Measurements from ENCODE around the gene MPHOSPH10.

DNA sequence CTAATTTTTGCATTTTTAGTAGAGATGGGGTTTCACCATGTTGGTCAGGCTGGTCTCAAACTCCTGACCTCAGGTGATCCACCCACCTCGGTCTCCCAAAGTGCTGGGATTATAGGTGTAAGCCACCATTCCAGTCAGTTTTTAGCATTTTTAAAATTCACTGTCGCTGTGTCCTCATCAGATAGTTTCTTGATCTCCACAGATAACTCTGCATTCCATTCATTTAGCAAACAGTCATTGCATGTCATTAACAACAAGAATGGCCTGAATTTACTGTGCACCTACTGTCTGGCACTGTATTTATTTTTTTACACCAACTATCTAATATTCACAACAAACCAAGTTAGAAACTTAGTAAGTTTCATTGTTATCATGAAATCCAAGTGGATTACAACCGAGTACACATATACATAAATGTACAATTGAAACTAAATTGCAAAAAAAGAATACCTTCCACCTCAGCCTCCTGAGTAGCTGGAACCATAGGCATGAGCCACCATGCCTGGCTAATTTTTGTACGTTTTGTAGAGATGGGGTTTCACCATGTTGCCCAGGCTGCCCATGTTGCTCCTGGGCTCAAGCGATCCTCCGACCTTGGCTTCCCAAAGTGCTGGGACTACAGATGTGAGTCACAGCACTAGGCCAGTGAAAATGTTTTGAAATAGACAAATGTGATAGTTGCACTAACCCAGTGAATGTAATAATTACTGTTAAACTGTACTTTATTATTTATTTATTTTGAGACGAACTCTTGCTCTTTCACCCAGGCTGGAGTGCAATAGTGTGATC lies 4.7 kb upstream of the MPHOSPH10 start:
- no peak for TF ChIP-seq ZBTB33 (IDR thresholded peaks at IDR 0.05)
- TF ChIP-seq CBFB (IDR thresholded peaks at IDR 0.05; ENCODE audit: low read depth), result no peak
- no peak for TF ChIP-seq EZH2 (IDR thresholded peaks at IDR 0.05; ENCODE audit: borderline replicate concordance, control insufficient read depth, low read depth, low read length)
- TF ChIP-seq, protein P1, sequence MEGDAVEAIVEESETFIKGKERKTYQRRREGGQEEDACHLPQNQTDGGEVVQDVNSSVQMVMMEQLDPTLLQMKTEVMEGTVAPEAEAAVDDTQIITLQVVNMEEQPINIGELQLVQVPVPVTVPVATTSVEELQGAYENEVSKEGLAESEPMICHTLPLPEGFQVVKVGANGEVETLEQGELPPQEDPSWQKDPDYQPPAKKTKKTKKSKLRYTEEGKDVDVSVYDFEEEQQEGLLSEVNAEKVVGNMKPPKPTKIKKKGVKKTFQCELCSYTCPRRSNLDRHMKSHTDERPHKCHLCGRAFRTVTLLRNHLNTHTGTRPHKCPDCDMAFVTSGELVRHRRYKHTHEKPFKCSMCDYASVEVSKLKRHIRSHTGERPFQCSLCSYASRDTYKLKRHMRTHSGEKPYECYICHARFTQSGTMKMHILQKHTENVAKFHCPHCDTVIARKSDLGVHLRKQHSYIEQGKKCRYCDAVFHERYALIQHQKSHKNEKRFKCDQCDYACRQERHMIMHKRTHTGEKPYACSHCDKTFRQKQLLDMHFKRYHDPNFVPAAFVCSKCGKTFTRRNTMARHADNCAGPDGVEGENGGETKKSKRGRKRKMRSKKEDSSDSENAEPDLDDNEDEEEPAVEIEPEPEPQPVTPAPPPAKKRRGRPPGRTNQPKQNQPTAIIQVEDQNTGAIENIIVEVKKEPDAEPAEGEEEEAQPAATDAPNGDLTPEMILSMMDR (IDR thresholded peaks at IDR 0.05 in 2 of 3, conservative IDR thresholded peaks at IDR 0.05 in 1 of 3; ENCODE audit: control insufficient read depth in 2 of 3, extremely low read depth in 1 of 3, insufficient read depth in 1 of 3, low read depth in 3 of 3, low read length in 3 of 3), result no peak
- no peak for TF ChIP-seq CREM (IDR thresholded peaks at IDR 0.05; ENCODE audit: low read depth)
